ENCODE measurements around the gene RPL27A. TPM values are rescaled to one million over a fixed set of nuclear protein-coding genes. Genes with fewer than 3 reads are reported as not detected.

Gene RPL27A
- total RNA-seq, 1 donor from 2014 or later, result 653 TPM

Other genes with a start within 250 kb of the RPL27A start
- 1.3 TPM for gene STK33, start 88.6 kb upstream of the RPL27A start, total RNA-seq
- gene TRIM66, start 127 bp upstream of the RPL27A start, total RNA-seq, result 7.8 TPM
- 12.8 TPM for gene AKIP1, start 228.4 kb downstream of the RPL27A start, total RNA-seq